NCI-H748 (cell line): ENCODE measurements around the gene CLEC17A.
"Not testable (repeated sequence)": the region's sequence is repeated elsewhere in the genome, so short reads cannot be mapped to it uniquely, and the experiment has no call there.

Experiments used
- DNase-seq: peaks from one replicate; lab custom pipeline; 2025; ENCODE audit not compliant: unreplicated experiment; lab: John Stamatoyannopoulos, UW

The CLEC17A gene

DNA sequence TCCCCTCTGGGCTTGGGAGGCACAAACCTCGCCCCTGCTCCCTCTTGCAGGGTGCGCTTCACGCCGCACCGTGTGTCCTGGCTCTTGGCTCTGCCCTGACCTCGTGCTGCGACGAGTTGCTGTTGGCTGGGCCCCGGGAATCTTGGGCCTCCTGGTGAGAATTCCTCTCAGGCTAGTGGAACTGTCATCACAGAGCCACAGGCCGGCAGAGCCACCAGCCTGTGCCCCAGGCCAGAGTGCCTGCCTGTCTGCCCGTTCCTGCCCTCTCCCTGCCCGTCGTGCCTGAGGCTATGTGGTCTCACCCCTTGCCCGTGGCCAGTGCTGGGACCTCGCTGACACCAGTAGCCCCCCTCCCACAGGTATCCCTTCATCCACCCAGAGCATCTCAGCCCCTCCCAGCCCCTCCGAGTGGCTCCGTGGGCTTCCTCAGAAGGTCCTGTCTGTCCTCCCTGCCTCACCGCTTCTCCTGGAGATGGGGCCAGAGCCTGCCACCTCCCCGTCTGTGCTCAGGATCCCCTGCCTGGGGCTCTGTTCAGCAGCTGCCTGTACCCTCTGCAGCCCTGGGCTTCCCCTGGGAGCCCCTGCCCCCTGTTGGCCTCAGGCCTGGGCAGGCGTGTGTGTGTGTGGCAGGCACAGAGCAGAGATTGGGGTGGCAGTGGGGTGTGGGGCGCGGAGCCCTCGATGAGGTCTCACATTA lies 24.4 kb upstream of the CLEC17A start:
- no peak for DNase-seq

DNA sequence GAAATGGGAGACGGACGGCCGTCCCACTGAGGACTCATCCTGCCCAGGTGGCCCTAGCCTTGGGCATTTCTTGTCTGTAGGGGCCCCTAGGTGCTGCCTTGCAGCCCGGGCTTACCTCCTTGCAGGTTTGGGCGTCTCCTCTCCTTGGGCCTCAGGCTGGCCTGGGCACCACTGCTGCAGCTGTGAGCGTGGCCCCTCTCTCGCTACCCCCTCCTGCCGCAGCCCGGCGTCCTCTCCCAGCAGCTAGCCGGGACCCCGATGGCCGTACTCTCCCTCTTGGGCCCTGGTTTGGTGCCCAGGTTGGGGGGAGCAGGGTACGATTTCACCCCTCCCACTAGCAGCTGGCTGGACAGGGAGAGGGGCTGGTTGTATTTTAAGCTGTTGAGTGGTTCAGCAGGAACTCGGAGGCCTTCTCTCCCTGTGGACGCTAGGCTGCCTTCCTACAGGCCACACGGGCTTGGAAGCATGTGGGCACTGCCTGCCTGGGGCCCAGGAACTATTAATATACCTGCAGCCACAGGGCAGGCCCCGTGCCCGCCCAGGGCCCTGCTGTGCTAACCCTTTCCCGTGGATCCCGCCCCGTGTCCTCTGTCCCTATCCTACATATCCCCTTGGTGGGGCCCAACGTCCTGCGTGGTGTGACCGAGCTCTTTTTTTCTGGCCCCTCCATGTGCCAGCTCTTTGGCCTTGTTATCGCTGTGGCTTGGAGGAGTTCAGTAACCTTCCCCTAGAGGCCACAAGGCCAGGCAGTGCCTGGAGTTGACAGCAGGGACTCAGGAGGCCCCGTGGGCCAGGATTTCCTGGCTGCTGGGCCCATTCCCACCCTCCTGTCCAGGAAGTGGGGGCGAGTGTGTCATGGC lies 22.7 kb upstream of the CLEC17A start:
- no peak for DNase-seq

DNA sequence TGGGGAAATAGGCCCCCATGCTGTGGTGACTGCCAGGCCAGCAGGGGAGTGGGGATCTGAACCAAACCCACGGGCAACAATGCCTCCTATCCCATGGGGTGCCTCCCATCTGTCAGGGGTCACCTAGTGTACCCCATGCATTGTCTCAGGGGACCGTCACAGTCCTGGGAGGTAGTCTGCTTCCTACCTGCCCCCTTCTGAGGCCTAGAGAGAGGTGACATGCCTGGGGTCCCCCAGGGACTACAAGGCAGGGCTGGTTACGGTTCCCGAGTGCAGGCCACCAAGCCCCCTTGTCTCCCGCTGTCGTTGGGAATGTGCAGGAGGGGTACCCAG lies 22.1 kb upstream of the CLEC17A start:
- DNase-seq, result no peak

DNA sequence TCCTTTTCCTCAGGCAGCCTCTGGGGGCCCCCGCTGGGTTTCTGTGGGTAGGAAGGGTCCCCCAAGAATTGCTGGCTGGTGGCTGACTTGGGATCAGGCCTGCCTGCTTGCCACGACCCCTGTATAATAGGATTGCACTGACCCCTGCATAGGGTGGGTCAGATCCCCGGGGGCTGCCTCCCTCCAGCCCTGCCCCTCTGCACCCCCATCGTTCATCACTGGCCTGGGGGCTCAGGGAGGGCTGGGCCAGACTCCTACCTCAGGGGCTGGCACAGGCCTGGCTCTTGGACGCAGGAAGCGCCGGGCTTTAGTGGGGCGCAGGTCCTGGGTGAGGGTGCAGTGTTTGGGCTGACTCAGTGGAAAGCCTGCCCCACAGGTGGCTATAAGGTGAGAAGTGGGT lies 21.6 kb upstream of the CLEC17A start:
- DNase-seq, result no peak

DNA sequence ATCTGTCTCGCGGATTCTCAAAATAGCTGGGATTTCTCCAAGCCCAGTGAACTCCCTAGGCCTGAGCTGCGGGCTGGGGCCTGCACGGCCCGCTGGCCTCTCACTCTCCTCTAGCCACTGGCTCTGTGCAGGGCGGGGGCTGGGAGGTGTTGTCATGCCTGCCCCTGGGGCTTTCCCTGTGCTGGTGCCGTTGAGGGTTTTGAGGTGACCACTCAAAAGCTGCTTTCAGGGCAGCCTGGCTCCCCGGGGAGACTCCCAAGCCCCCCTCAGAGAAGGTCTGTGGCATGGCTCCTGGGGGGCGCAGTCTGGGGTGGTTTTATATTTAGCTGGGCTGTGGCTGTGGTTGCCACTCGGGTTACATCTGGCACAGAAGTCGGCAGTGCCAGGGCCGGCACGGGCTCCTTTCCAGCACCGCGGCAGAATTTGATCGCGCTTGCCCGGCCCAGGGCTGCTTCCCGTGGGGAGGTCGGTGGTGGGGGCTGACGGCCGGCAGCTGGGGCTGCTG lies 21.0 kb upstream of the CLEC17A start:
- DNase-seq, result no peak

DNA sequence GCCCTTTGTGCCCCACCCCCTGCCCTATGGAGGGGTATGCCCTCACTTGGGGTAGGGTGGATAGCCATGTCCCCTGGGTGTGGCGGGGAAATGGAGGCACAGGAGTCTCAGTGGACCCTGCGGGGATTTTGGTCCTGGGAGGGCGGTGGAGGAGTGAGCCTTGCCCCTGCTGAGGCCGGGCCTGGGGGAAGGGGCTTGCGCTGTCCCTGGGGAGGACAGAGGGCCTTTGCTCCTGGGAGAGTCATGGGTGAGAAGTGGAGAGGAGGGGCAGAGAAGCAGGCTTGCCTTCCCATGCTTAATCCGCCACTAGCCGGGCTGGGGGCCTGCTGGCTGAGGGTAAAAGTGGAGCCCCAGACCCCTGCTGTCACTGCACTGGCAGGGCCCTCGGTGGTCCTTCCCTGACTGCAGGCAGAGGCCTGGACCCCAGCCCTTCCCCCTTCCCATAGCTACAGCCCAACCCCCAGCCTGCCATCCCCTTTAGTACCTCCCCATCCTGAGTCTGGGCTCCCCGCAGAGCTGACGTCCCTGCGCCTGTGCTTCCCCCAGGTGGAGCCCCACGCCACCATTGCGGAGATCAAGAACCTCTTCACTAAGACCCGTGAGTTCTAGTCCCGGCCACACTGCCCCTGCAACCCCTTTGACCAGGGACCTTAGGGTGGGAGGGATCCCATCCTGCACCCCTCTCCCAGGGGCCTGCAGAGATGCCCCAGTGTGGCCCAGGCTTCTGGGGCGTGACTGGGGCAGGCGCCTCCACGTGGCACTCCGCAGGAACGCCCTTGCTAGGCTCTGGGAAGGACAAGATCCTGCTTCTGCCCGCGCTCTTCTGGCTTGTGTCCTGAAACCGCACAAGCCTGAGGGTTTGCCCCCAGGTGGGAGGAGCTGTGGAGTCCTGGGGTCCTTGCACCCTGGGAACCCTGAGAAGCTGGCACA lies 20.0 kb upstream of the CLEC17A start:
- no peak for DNase-seq

DNA sequence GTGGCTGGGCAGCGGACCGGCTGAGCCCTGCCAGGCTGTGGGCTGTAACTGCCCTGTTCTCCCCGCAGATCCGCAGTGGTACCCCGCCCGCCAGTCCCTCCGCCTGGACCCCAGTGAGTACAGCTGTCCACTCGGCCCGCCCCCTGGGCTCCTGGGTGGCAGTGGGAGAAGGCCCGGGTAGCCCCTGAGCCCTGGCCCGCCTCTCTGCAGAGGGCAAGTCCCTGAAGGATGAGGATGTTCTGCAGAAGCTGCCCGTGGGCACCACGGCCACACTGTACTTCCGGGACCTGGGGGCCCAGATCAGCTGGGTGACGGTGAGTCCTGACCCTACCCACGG lies 19.3 kb upstream of the CLEC17A start:
- DNase-seq, result no peak

DNA sequence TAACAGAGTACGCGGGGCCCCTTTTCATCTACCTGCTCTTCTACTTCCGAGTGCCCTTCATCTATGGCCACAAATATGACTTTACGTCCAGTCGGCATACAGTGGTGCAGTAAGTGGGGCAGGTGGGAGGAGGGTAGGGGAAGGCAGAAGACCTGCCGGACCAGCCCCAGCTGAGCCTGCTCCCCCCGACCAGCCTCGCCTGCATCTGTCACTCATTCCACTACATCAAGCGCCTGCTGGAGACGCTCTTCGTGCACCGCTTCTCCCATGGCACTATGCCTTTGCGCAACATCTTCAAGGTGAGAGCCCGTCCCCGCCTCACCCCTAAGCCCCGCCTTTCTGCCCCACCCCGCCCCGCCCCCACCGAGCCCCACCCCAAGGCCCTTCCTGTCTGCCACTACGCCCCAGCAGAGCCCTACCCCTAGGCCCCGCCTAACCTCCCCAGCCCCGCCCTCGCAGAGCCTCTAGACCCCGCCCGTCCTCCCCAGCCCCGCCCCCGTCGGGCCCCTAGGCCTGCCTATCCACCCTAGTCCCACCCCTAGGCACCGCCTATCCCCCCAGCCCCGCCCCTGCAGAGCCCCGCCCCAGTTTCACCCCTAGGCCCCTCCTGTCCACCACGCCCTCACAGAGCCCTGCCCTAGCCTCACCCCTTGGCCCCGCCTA lies 18.8 kb upstream of the CLEC17A start:
- peak; percentile 7 for DNase-seq

DNA sequence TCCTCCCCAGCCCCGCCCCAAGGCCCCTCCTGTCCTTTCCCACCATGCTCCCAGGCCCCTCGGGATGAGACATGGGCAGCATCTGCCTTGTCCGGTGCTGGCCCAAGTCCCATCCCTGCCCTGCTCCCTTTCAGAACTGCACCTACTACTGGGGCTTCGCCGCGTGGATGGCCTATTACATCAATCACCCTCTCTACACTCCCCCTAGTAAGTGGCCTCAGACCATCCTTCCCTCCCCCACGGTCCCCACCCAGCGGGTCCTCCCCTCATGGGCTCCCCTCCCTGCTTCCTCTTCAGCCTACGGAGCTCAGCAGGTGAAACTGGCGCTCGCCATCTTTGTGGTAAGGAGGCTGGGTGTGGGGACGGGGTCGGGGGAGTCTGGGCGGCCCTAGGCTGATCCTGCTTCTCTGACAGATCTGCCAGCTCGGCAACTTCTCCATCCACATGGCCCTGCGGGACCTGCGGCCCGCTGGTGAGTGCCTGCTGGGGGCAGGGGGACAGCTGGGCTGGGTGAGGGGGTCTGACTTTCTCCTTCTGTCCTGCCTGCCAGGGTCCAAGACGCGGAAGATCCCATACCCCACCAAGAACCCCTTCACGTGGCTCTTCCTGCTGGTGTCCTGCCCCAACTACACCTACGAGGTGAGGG lies 18.1 kb upstream of the CLEC17A start:
- not testable (repeated sequence) for DNase-seq

DNA sequence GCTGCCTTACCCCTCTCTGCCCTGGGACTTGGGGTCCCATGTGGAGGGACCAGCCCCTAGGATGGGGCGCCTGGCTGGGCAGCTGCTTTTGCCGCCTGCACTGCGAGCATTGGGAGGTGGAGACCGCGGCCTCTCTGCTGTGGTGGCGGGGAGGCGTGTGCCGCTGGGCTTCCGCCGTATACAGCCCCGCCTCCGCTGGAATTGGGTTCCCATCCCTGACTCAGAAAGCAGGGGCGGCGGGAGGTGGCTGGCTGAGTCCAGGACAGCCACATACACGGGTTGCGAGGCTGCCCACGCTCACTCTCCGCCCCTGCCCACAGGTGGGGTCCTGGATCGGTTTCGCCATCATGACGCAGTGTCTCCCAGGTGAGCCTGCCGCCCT lies 17.6 kb upstream of the CLEC17A start:
- no peak for DNase-seq

DNA sequence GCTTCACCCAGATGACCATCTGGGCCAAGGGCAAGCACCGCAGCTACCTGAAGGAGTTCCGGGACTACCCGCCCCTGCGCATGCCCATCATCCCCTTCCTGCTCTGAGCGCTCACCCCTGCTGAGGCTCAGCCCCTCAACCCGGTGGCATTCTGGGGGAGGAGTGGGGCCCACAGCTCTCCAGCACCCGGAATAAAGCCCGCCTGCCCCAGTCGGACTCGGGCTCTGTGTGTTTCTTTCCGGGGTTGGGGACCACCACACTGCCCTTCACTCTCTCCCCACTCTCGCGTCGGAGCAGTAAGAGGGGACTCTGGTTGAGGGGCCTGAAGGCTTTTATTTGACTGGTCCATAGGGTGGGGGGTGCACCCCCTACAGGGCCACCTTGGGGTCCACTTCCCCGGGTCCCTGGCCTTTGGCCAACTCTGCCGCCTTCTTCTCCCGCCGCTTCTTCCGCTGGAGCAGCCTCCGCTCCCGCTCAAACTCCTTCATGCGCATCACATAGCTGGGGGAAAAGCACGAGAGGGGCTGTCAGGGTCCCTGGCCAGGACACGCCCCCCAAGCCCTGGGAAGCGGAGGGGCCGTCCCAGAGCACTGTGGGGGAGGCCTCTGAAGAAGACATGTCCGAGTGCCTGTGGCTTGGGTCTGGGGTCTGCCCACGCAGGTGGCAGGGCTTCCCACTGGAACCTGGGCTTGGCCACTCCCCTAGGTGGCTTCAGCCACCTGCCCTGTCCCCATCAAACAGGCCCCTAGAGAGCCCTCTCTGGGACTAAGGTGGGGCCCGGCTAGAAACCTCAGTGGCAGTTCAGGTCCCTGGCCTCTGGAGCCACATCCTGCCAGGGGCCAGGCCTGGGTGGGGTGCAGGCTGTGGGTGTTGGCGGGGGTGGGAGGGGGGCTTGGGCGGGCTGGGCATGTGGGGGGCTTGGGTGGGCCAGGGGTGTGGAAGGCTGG lies 16.8 kb upstream of the CLEC17A start:
- DNase-seq, result no peak

DNA sequence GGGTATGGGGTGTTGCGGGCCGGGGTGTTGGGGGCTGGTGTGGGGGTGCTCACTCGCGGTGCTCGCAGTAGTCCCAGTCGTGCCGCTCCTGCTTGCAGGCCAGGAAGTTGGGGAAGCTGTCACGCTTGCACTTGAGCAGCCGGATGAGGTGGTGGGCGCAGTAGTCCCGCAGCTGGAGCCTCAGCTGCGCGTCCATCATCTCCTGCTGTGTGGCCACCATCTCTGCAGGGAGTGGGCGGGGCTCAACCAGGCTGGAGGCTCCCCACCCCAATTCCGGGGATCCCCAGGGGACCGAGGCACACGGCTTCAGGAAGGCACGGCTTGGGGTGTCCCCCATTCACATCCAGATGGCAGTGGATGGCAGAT lies 16.2 kb upstream of the CLEC17A start:
- DNase-seq, result no peak

DNA sequence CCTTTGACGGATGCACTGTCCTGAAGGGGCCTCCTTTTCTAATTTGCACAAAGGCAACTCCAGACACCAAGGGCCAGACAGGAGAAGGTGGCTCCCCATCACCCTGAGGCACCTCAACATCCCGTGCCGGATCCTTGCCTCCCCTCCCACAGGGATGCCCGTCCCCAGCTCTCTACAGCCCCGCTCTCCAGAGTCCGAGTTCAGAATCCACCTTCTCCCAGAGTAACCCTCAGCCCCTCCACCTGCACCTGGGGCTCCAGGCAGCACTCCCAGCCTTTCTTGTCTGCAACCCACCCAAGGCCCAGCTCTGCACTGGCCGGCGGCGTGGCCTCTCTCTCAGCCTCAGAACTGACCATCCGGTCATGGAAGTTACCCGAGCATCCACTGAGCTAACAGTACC lies 15.8 kb upstream of the CLEC17A start:
- DNase-seq, result no peak

DNA sequence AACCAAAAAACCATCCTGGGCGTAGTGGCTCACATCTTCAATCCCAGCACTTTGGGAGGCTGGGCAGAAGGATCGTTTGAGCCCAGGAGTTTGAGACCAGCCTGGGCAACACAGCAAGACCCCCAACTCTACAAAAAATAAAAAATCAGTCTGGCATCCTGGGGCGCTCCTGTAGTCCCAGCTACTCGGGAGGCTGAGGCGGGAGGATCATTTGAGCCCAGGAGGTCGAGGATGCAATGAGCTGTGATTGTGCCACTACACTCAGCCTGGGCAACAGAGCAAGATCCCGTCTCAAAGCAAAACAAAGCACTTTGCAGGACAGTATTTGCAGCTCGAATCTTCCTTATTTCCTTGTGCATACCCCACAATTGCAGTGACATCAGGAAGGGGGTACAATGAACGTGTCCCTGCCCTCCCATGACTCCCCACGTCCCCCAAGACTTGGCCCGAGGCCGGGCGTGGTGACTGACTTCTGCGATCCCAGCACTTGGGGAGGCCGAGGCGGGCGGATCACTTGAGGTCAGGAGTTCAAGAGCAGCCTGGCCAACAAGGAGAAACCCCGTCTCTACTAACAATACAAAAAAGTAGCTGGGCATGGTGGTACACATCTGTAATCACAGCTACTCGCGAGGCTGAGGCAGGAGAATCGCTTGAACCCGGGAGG lies 11.9 kb upstream of the CLEC17A start:
- no peak for DNase-seq

DNA sequence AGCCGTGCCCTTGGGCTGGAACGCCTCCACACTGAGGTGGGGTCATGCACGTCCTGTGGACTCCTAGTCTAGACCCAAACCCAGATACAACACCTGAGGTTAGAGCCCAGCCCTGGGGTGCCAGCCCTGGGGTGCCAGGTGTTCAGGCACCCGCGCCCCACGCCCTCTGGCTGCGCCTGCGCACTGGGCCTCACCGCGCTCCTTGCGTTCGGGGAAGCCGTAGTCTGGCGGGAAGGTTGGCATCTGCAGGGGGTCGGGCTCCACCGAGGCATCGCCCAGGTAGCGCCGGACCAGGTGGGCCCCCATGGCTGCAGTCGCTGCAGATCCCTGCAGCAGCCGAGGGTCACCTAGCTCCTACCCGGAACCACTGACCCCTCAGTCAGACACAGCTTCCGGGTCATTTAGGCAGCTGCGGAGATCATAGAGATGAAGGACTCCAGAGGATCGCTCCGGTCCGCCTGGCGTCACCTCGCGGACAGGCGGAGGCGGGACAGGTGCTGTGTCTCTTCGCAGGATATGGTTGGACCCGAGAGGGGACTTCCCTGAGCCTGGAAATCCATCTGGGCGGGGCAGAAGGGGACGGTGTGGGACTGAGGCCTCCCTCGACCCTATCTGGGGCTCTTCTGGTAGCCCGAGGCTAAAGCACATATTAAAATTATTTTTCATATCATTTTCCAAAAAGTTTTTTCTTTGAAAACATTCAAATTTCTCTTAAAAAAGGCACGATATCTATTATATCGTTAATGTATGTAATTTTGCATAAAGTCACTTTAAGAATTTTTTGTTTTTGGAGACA lies 11.0 kb upstream of the CLEC17A start, which contains the start of gene NDUFB7:
Gene NDUFB7, minus strand, starts transcription at position 372 of the 796 bp plus-strand sequence. Its CDS starts 66 bp downstream, at position 306.
- DNase-seq, result peak; percentile 95

DNA sequence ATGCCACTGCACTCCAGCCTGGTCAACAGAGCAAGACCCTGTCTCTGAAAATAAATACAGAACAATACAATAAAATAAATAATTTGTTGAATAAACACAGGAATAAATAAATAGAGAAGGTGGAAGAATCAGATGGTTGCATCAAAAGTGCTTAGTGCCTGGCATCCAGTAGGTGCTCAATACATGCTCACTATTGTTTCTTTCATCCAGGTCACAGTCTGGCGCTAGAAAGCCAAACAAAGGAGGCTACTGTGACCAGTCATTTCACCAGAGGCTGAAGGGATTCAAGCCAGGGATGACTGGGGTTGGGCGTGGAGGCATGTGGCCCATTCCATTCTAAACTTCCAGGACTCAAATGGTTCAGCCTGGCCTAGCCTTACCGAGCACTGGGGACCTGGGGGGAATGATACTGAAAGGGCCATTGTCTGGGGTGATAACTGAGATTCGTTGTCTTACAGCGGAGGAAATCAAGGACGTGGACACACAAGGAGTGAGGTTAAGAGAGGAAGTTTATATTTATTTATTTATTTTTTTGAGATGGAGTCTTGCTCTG lies 7.4 kb upstream of the CLEC17A start:
- no peak for DNase-seq

DNA sequence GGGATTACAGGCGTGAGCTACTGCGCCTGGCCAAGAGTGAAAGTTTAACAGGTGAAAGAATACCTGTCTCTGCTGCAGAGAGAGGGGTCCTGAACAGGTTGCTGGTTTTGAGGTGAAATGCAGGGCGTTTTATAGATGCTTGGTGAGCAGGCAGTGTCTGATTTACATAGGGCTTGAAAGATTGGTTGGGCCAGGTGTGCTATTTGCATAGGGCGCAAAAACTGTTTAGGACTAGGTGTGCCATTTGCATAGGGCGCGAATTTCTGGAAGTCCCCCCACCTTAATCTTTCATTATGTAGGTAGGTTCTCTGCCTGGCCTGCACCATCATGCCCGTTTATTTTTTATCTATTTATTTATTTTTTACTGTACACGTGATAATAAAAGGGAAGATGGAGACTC lies 6.5 kb upstream of the CLEC17A start:
- DNase-seq, result no peak

DNA sequence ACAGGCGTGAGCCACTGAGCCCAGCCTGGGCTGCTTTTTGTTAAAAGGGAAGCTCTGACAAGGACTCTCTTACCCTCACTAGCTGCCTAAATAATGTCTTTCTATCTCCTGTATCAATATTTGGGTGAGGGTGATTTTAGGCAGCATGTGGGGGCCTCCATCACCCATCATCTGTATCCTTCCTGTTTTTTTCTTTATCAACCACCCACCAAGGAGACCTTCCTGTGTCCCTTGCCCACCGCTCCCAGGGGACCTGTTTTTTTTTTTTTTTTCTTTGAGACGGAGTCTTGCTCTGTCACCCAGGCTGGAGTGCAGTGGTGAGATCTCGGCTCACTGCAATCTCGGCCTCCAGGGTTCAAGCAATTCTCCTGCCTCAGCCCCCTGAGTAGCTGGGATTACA lies 5.6 kb upstream of the CLEC17A start:
- no peak for DNase-seq
